ENCODE data around the gene PPP5C.

DNA sequence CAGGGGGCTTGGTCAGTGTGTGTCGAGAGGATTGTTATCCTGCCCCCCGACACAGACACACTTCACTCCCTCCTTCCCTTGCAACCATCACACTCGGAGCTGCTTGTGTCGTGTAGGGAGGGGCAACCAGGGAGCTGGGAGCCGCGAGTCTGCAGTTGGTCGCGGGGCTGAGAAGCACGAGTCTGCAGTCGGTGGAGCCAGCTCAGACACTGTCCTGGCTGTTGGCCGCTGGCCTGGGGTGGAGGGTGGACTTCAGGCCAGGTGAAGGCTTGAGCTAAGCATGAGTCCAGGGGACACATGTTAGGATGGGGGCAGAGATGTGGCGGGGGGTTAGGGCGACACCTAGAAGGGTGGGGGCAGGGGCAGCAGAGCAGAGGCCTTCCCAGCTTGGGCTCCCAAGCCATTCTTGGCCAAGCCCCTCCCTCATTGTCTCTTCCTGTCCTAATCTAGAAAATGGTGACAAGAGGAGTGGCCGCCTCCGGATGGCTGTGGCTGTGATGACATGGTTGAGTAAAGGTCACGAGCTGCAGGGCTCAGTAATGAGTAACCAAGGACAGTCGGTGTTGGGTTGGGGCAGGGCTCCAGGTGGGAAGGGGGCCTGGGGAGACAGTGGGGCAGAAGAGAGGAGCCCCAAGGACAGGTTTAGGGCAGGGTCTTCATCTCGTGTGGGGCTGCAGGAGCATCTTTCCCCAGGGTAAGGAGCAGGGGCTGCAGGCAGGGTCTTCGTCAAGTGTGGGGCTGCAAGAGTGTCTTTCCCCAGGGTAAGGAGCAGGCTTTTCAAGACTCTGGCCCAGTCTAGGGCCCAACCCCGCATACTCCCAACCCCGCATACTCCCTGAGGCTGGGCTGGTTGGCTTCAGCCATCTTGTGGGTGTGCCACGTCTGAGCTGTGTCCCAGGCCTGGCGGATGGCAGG, 8.6 kb downstream of the PPP5C start:
- TF ChIP-seq, protein P1, sequence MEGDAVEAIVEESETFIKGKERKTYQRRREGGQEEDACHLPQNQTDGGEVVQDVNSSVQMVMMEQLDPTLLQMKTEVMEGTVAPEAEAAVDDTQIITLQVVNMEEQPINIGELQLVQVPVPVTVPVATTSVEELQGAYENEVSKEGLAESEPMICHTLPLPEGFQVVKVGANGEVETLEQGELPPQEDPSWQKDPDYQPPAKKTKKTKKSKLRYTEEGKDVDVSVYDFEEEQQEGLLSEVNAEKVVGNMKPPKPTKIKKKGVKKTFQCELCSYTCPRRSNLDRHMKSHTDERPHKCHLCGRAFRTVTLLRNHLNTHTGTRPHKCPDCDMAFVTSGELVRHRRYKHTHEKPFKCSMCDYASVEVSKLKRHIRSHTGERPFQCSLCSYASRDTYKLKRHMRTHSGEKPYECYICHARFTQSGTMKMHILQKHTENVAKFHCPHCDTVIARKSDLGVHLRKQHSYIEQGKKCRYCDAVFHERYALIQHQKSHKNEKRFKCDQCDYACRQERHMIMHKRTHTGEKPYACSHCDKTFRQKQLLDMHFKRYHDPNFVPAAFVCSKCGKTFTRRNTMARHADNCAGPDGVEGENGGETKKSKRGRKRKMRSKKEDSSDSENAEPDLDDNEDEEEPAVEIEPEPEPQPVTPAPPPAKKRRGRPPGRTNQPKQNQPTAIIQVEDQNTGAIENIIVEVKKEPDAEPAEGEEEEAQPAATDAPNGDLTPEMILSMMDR (IDR thresholded peaks at IDR 0.05), result no peak
- no peak for TF ChIP-seq POLR2A (IDR thresholded peaks at IDR 0.05)

Measured in uterus (tissue), 2 donors.